NCI-H1092 treated with DMSO at 0.1 percent for 48 hours (cell line): ENCODE measurements around the gene IRF2BP2.
"Not testable (repeated sequence)": the region's sequence is repeated elsewhere in the genome, so short reads cannot be mapped to it uniquely, and the experiment has no call there.

Source experiments
- DNase-seq: peaks from one replicate; lab custom pipeline; 2025; lab: John Stamatoyannopoulos, UW

The IRF2BP2 gene

DNA sequence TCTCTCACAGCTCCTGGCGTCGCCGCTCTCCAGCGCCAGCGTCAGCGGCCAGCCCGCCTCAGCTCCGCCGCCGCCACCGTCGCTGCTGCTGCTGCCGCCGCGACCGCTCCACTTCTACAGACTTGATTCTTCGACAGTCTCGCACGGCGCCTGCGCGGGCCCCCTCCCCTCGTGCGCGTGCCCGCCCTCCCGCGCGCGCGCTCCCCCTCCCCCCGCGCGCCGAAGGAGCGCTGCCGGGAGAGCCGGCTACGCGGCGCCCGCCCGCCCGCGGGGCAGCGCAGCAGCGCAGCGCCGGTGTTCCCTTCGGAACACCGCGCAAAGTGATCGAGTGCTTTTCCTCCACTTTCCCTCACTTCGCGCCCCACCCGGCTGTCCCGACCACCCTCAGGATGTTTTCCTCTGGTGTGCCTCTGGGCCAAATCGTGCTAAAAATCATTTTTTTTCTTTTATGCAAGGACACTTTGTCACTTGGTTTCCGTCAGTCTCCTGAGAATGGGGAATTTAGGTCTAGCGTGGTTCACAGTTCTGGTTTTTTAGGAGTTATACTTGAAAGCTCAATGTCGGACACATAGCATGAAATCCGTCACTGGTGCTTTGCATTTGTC, at the start of gene IRF2BP2:
TSS of gene IRF2BP2 (minus strand) at position 118 of the 605 bp plus-strand sequence. CDS start 684 bp downstream, outside the sequence.
- peak; percentile 92 for DNase-seq

DNA sequence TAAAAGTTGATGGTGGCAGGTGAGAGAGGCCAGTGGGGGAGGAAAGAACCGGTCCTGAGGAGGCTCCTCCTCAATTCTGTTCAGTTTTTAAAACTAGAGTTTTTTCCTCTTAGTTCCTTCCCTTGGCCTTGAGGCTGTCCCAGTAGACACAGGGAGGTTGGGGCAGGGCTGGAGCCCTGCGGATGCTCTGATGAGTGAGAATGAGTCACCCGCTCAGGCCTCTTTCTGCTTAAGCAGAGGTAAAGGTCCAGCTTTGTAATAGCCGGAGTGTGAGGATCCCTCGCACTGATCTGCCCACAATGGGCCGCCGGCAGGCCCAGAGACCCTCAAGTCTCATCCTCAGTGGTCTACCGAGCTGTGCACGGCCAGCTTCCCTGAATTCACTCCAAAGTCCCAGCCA, 49.6 kb upstream of the IRF2BP2 start:
- DNase-seq, result no peak

DNA sequence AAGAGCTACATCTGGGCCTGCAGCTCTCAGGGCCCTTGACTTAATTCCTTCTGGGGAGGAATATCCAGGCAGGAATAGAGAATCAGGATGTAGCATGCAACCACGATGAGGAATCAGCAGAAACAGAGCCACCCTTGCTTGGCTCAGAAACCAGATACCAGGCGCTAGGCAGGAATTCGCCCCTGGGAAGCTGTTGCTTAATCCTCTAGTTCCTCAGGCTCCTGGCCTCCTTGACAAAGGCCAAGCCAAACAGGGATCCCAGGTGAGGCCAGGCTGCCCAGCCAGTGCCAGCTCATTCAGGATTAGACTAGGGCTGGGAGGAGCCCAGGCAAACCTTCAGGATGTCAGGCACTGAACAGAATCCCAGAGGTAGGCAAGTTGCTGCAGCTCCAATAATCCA, 48.2 kb upstream of the IRF2BP2 start:
- DNase-seq, result no peak

GRCh38 chr1:234656944-234657654, 47.1 kb upstream of the IRF2BP2 start:
- no peak for DNase-seq

DNA sequence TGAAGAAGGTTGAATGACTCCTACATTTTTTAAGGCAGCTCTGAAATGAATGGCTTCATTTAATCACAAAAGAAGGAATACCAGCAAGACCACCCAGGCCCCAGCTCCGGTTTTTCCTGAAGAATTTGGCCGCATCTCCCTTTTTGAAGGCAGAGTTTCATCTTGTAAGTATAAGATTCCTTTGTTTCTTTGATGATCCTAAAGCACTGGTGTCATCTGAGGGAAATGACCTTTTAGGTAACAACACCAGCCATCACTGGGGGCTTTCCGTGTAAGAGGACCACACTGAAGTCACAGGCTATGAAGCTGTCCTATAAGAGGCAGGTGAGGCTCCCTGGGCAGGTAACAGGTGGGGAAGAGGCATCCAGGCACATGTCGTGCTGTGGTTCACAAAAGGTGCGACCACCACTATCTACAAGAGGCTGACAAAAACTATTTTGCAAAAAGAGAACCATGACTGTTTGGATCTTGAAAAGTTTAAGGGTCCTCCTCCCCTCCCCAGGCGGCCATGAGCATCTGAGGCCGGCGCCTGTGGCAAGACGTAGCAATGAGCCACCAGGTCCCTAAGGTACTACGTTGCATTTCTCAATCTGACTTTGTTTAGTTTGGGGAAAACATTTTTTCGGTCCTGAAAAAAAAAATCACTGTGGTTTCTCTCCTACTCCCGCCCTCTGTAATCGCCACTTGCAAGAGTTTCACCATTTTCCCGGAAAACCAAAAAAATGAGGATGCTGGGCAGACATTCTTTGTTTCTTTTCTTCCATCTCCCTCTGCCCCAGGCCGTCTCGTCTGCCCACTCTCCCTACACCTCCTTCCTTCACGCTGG, 46.3 kb upstream of the IRF2BP2 start:
- DNase-seq, result no peak

- no peak for DNase-seq
Measured at GRCh38 chr1:234655328-234656069, 45.5 kb upstream of the IRF2BP2 start.

GRCh38 chr1:234654002-234654733, 44.2 kb upstream of the IRF2BP2 start:
- DNase-seq, result no peak

DNA sequence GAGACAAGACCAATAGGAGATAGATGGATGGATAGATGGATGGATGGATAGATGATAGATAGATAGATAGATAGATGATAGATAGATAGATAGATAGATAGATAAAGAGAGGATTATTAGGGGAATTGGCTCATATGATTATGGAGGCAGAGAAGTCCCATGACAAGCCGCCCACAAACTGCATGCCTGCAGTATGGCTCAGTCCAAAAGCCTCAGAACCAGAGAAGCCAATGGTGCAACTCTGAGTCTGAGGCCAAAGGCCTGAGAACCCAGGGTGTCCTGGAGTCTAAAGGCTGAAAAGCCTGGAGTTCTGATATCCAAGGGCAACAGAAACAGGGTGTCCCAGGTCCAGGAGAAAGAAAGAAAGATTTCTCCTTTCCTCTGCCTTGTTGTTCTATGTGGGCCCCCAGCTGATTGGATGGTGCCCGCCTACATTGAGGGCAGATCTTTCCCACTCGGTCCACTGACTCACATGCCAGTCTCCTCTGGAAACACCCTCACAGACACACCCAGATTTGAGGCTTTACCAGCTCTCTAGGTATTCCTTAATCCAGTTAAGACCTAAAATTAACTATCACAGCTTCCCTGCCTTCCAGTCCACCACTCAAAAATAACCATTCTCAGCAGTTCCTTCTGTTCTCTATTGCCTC, 39.6 kb upstream of the IRF2BP2 start:
- no peak for DNase-seq

DNA sequence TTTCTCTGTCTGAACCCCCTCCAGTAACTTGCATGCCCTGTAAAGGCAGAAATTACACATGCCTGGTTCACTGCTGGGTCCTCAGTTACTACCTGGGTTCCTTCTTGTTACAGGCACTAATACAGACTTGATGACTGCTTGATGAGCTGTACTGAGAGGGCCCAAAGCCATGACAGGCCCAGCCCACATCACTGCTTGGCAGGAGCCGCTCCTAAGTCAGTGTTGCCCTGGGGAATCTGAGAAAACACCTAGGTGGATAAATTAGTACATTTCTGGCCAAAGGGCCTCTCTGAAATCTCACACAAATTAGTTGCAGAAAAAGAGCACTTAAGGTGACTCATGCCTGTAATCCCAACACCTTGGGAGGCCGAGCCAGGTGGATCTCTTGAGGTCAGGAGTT, 37.8 kb upstream of the IRF2BP2 start:
- DNase-seq, result peak; percentile 59

DNA sequence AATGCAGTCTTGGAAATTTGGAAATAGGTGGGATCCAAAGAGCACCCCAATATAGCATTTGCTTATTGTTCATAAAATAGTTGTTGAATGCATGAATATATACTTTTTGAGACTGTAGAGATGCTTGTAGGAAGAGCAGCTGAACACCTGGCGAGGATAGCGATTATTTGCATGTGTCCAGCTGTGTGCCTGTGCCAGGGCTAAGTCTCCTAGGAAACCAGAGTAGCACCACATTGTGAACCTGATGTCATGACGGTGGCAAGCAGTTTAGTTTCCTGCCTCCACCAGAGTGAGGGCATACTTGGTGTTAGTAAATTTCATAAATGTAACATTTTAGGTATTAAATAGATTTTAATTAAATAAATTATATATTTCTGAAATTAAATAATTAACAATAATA, 37.3 kb upstream of the IRF2BP2 start:
- peak; percentile 89 for DNase-seq

GRCh38 chr1:234645964-234646363, 36.0 kb upstream of the IRF2BP2 start:
- DNase-seq, result no peak

GRCh38 chr1:234645474-234645953, 35.5 kb upstream of the IRF2BP2 start:
- no peak for DNase-seq

GRCh38 chr1:234644928-234645327, 35.0 kb upstream of the IRF2BP2 start:
- no peak for DNase-seq

GRCh38 chr1:234643850-234644134, 33.8 kb upstream of the IRF2BP2 start:
- no peak for DNase-seq

DNA sequence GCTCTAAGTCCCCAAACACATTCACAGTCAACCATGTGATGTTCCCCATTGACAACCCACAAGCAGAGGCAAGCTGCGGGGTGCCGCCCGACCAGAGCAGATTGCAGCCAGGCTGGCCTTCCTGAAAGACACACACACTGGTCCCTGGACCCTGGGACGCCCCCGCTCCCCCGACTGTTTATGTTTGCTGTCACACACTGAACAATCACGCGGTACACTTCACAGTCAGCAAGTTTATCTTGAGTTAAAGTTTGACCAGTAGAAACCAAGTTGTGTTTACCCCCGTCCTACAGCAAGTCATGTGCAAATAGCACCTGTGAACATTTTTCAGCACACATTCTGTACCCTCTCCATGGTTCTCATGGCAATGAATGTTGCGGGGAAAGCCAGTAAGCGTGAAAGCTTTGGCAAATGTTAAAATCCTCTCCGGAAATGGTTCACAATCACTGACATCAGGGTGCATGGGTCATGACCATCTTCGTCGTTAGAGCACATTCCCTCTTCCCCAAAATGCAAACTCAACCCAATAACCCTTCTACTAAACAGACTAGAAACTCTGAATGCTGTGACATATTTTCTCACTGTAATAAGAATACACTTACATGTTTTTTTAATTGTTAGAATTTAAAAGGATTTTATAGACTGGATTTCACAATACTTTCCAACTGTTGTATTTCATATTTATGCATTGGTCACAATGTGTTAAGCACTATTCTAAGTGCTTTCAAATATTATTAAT, 33.3 kb upstream of the IRF2BP2 start:
- no peak for DNase-seq

- DNase-seq, result no peak
Measured at GRCh38 chr1:234642428-234642827, 32.5 kb upstream of the IRF2BP2 start.

DNA sequence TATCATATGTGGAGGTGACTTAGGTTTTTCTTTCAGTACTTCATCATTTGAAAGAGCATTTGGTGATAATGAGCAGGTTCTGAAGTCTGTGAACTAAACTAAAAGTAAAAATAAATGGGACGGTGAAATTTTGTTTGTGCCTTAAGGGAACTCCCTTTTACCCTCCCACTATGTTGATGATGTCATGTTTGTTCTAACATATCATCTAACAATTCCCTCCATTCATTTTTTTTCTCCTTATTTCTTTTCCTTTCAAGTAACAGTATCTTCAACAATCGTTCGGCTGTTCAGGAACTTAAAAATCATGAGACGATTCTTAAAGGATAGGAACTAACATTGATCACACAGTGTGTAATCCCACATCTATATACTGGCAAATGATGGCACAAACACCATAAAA, 30.0 kb upstream of the IRF2BP2 start:
- no peak for DNase-seq

GRCh38 chr1:234638832-234639799, 29.1 kb upstream of the IRF2BP2 start:
- peak; percentile 45 for DNase-seq

DNA sequence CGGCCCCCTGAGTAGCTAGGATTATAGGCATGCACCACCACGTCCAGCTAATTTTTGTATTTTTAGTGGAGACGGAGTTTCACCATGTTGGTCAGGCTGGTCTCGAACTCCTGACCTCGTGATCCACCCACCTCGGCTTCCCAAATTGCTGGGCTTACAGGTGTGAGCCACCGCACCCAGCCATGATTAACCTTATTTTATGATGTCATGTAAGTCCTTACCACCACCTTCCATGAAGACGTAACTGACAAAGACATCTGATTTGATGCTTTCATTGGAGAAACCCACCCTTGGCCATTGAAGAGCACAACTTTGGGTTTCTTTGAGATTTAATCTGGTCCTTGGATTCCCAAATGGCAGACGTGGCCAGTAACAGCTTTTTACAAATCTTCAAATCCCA, 24.9 kb upstream of the IRF2BP2 start:
- not testable (repeated sequence) for DNase-seq
